OCI-LY3 (cell line): ENCODE results near the gene CACTIN.
"Not testable (repeated sequence)": the region's sequence is repeated elsewhere in the genome, so short reads cannot be mapped to it uniquely, and the experiment has no call there.

Experiments used
- H2AFZ ChIP-seq: fragments of 200-600, 300-600 bp; shearing (Covaris generic); 2 replicates; pipeline ENCODE4 v1.6.0; 2014; ENCODE audit warnings: antibody characterized with exemption, low read depth, low read length
- H3K27ac ChIP-seq: fragments of 200-600, 300-600 bp; sonication (generic); 2 replicates; pipeline ENCODE4 v1.5.1; 2014; ENCODE audit warnings: mild to moderate bottlenecking, low read length, moderate library complexity, mixed read lengths
- H3K27me3 ChIP-seq: fragments of 200-600, 300-600 bp; sonication (generic); 2 replicates; pipeline ENCODE4 v1.6.1; 2014; ENCODE audit warnings: low read depth, low read length, mixed read lengths
- H3K36me3 ChIP-seq: fragments of 200-600, 300-600 bp; sonication (generic); replicated peaks from 2 replicates; pipeline ENCODE3; 2014; ENCODE audit warnings: low read depth, low read length, mixed read lengths
- H3K4me1 ChIP-seq: fragments of 300-600, 200-600 bp; sonication (generic); 2 replicates; pipeline ENCODE4 v1.6.1; 2014; ENCODE audit warnings: low read length, mixed read lengths
- H3K4me2 ChIP-seq: fragments of 200-600, 300-600 bp; sonication (generic); 2 replicates; pipeline ENCODE4 v1.6.1; 2014; ENCODE audit warnings: low read length, mixed read lengths
- H3K4me3 ChIP-seq: fragments of 300-600, 200-600 bp; sonication (generic); 2 replicates; pipeline ENCODE4 v1.5.1; 2014; ENCODE audit warnings: antibody characterized with exemption, mild to moderate bottlenecking, low read length, moderate library complexity
- H3K79me2 ChIP-seq: fragments of 300-600, 200-600 bp; shearing (Covaris generic); 2 replicates; pipeline ENCODE4 v1.6.1; 2014; ENCODE audit warnings: mild to moderate bottlenecking, low read length, mixed read lengths
- H3K9ac ChIP-seq: fragments of 300-600, 200-600 bp; shearing (Covaris generic); 2 replicates; pipeline ENCODE4 v1.6.0; 2014; ENCODE audit warnings: mild to moderate bottlenecking, low read length, moderate library complexity
- H3K9me3 ChIP-seq: fragments of 200-600, 300-600 bp; shearing (Covaris generic); 2 replicates; pipeline ENCODE4 v1.6.1; 2014; ENCODE audit warnings: low read length, mixed read lengths; ENCODE audit not compliant: insufficient read depth
- H4K20me1 ChIP-seq: fragments of 200-600, 300-600 bp; sonication (generic); 2 replicates; pipeline ENCODE4 v1.6.1; 2016; ENCODE audit warnings: low read length, mixed read lengths; ENCODE audit not compliant: insufficient read depth
- CTCF ChIP-seq: fragments of 200-600, 300-600 bp; sonication (generic); IDR thresholded peaks from 2 replicates; pipeline ENCODE4 v1.5.1; 2014; ENCODE audit warnings: antibody characterized with exemption, low read length, low read depth
- EZH2phosphoT487 ChIP-seq: fragments of 200-600 bp; shearing (Covaris generic); IDR thresholded peaks from 2 replicates; pipeline ENCODE4 v1.6.1; 2018; ENCODE audit warnings: antibody characterized with exemption, mixed run types, low read depth

CACTIN gene

DNA sequence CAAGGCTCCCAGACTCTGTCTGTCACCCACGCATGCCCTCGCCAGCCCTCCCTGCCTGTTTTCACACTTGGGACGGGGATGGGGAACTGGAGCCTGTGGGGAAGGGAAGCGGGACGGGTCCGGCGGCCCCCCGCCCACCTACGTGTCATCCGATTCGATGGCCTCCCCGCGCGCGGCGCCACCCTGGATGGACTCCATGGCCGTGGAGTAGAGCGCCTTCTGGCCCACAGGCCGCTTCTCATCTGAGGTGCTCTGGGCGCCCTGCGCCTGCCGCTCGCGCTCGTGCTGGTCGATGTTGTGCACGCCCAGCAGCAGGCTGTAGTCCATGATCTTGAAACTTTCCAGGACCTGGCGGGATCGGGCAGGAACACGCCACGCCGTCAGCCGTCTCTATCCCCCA lies 25.1 kb upstream of the CACTIN start:
- Histone ChIP-seq H3K9ac (no peak overlapping the region), H3K36me3 (peaks cover 26% of the 10 kb centered on the region), H3K4me3 (no peak overlapping the region), H4K20me1 (0 out of 2 replicates have a peak, but pooled peaks cover 3% of the 10 kb centered on the region), H3K9me3 (no peaks in the 10 kb centered on the region), H3K4me1 (peaks cover 14% of the 10 kb centered on the region), H3K27ac (no peak overlapping the region), H3K4me2 (no peak overlapping the region), H3K79me2 (no peaks in the 10 kb centered on the region), H3K27me3 (no peaks in the 10 kb centered on the region), H2AFZ (no peak overlapping the region)
- no peak for TF ChIP-seq CTCF
- TF ChIP-seq EZH2phosphoT487: no peak

- no peaks in the 10 kb centered on the region for H3K27me3 ChIP-seq
- TF ChIP-seq CTCF (no peak), EZH2phosphoT487 (no peak)
- H3K36me3 ChIP-seq: peaks cover 25% of the 10 kb centered on the region
- no peaks in the 10 kb centered on the region for H4K20me1 ChIP-seq
- H3K4me1 ChIP-seq: no peaks in the 10 kb centered on the region
- H3K27ac ChIP-seq: no peak overlapping the region
- H3K79me2 ChIP-seq: no peaks in the 10 kb centered on the region
- no peak overlapping the region for H3K4me2 ChIP-seq
- H3K9ac ChIP-seq: no peak overlapping the region
- no peak overlapping the region for H2AFZ ChIP-seq
- H3K9me3 ChIP-seq: no peaks in the 10 kb centered on the region
- no peak overlapping the region for H3K4me3 ChIP-seq
These were observed 23.3 kb upstream of the CACTIN start for GRCh38 chr19:3649888-3650287.

DNA sequence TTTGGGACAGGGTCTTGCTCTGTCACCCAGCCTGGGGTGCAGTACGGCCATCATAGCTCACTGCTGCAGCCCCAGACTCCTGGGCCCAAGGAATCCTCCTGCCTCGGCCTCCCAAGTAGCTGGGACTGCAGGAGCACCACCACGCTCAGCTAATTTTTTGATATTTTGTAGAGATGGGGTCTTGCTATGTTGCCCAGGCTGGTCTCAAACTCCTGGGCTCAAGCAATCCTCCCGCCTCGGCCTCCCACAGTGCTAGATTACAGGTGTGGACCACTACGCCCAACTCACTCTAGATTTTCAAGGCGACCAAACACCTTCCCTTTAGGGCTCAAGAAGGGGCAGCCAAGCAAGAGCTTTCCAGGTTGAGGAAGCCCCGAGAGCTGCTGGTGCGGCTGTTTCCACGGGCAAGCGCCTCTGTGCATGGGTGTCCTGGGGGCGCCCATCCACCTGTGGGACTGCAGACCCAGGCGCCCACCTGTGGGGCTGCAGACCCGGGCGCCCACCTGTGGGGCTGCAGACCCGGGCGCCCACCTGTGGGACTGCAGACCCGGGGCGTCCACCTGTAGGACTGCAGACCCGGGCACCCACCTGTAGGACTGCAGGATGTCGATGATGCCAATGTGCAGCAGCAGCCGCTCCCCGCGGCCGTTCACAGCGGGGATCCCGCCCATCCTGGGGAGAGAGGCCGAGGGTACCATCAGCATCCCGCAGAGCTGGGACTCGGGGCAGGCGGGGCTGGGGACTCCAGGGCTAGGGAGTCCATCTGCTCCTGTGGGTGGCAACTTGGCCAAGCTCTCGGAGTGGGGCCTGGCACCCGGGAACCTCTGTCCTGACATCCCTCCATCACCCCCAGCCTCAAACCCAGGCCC lies 21.7 kb upstream of the CACTIN start:
- no peak overlapping the region for H2AFZ ChIP-seq
- no peak overlapping the region for H3K4me2 ChIP-seq
- no peak for TF ChIP-seq CTCF
- TF ChIP-seq EZH2phosphoT487: no peak
- no peaks in the 10 kb centered on the region for H3K4me1 ChIP-seq
- no peaks in the 10 kb centered on the region for H4K20me1 ChIP-seq
- H3K4me3 ChIP-seq: no peak overlapping the region
- no peak overlapping the region for H3K27ac ChIP-seq
- no peaks in the 10 kb centered on the region for H3K9me3 ChIP-seq
- H3K36me3 ChIP-seq: peaks cover 27% of the 10 kb centered on the region
- H3K9ac ChIP-seq: no peak overlapping the region
- H3K27me3 ChIP-seq: no peaks in the 10 kb centered on the region
- no peaks in the 10 kb centered on the region for H3K79me2 ChIP-seq

DNA sequence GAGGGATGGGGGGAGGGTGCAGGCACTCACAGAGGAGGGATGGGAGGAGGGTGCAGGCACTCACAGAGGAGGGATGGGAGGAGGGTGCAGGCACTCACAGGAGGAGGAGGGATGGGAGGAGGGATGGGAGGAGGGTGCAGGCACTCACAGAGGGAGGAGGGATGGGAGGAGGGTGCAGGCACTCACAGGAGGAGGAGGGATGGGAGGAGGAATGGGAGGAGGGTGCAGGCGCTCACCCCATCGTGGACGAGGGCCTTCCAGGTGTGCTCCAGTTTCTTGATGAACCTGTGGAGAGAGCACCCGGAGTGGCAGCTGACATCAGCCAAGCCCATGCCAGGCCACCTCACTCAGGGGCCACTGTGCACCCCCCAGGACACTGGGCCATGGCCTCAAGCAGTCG lies 20.5 kb upstream of the CACTIN start:
- not testable (repeated sequence) for H3K9ac ChIP-seq, H3K9me3 ChIP-seq, H4K20me1 ChIP-seq, H3K27me3 ChIP-seq, H3K4me3 ChIP-seq, H3K4me2 ChIP-seq, H2AFZ ChIP-seq, H3K79me2 ChIP-seq, H3K4me1 ChIP-seq, H3K27ac ChIP-seq
- peaks cover 20% of the 10 kb centered on the region for H3K36me3 ChIP-seq
